OCI-LY1 (cell line): Measurements from ENCODE around the gene TSPAN4.

Source experiments
- H2AFZ ChIP-seq: fragments of 200-600 bp; sonication (generic), shearing (Covaris generic); 2 replicates; pipeline ENCODE4 v1.6.0; 2014; ENCODE audit warnings: antibody characterized with exemption, mild to moderate bottlenecking, low read length
- H3F3A ChIP-seq: fragments of 200-600 bp; sonication (generic), shearing (Covaris generic); 2 replicates; pipeline ENCODE4 v1.6.0; 2014; ENCODE audit warnings: mild to moderate bottlenecking, antibody characterized with exemption, low read length, moderate library complexity; ENCODE audit not compliant: insufficient read depth
- H3K27ac ChIP-seq: fragments of 200-600 bp; sonication (generic); 2 replicates; pipeline ENCODE4 v1.5.1; 2014; ENCODE audit warnings: low read length, mixed run types, mild to moderate bottlenecking, low read depth; ENCODE audit not compliant: poor library complexity, severe bottlenecking
- H3K27me3 ChIP-seq: fragments of 200-600 bp; sonication (generic); 2 replicates; pipeline ENCODE4 v1.6.0; 2014; ENCODE audit warnings: antibody characterized with exemption, mild to moderate bottlenecking, low read length, moderate library complexity; ENCODE audit not compliant: insufficient read depth
- H3K36me3 ChIP-seq: fragments of 200-600 bp; sonication (generic); 2 replicates; pipeline ENCODE4 v1.6.1; 2014; ENCODE audit warnings: mild to moderate bottlenecking, antibody characterized with exemption, low read length, moderate library complexity, mixed read lengths; ENCODE audit not compliant: insufficient read depth
- H3K4me1 ChIP-seq: fragments of 200-600 bp; sonication (generic); 2 replicates; pipeline ENCODE4 v1.5.1; 2014; ENCODE audit warnings: mild to moderate bottlenecking, low read length, moderate library complexity; ENCODE audit not compliant: insufficient read depth, severe bottlenecking
- H3K4me2 ChIP-seq: fragments of 200-600 bp; sonication (generic), shearing (Covaris generic); 2 replicates; pipeline ENCODE4 v1.6.1; 2014; ENCODE audit warnings: low read length
- H3K4me3 ChIP-seq: fragments of 200-600 bp; sonication (generic); 2 replicates; pipeline ENCODE4 v1.5.1; 2014; ENCODE audit warnings: low read length, low read depth, mild to moderate bottlenecking, mixed read lengths; ENCODE audit not compliant: poor library complexity, severe bottlenecking
- H3K79me2 ChIP-seq: fragments of 200-600 bp; shearing (Covaris generic); 2 replicates; pipeline ENCODE4 v1.6.1; 2016; ENCODE audit warnings: mixed run types, low read length, mixed read lengths; ENCODE audit not compliant: insufficient read depth
- H3K9ac ChIP-seq: fragments of 200-600 bp; sonication (generic), shearing (Covaris generic); 2 replicates; pipeline ENCODE4 v1.6.1; 2014; ENCODE audit warnings: mild to moderate bottlenecking, low read length, mixed read lengths
- H3K9me2 ChIP-seq: fragments of 200-600 bp; sonication (generic), shearing (Covaris generic); 2 replicates; pipeline ENCODE4 v1.6.1; 2014; ENCODE audit warnings: low read depth, mild to moderate bottlenecking, low read length, mixed read lengths
- H3K9me3 ChIP-seq: fragments of 200-600 bp; shearing (Covaris generic); 2 replicates; pipeline ENCODE4 v1.6.1; 2014; ENCODE audit warnings: low read length, mixed read lengths
- H4K20me1 ChIP-seq: fragments of 200-600 bp; sonication (generic), shearing (Covaris generic); 2 replicates; pipeline ENCODE4 v1.6.0; 2016; ENCODE audit warnings: mild to moderate bottlenecking, low read length; ENCODE audit not compliant: insufficient read depth
- CTCF ChIP-seq: fragments of 200-600 bp; sonication (generic), shearing (Covaris generic); IDR thresholded peaks from 2 replicates; pipeline ENCODE4 v1.5.1; 2017; ENCODE audit warnings: mild to moderate bottlenecking, antibody characterized with exemption, low read length, moderate library complexity, mixed read lengths
- EZH2 ChIP-seq: fragments of 200-600 bp; sonication (generic), shearing (Covaris generic); IDR thresholded peaks from 2 replicates; pipeline ENCODE4 v1.8.0; 2017; ENCODE audit warnings: borderline replicate concordance, mixed run types, mild to moderate bottlenecking, antibody characterized with exemption, low read length, moderate library complexity, mixed read lengths

Gene TSPAN4

DNA sequence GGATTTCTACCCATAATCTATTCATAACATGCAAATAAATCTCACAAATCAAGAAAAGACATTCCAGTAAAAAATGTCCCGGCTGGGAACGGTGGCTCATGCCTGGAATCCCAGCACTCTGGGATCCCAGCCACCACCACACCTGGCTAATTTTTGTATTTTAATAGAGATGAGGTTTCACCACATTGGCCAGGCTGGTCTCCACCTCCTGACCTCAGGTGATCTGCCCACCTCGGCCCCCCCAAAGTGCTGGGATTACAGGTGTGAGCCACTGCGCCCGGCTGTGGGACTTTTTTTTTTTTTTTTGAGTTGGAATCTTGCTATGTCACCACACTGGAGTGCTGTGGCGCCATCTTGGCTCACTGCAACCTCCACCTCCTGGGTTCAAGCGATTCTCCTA is 63.3 kb downstream of the TSPAN4 start:
- Histone ChIP-seq H3K79me2 (0 out of 2 replicates have a peak, but pooled peaks cover 7% of the 10 kb centered on the region), H3K4me3 (no peak overlapping the region), H2AFZ (no peak overlapping the region), H3K9me2 (no peaks in the 10 kb centered on the region), H3F3A (no peaks in the 10 kb centered on the region), H3K9me3 (no peaks in the 10 kb centered on the region), H3K27me3 (no peaks in the 10 kb centered on the region), H3K4me2 (no peak overlapping the region), H3K27ac (no peak overlapping the region), H3K4me1 (peaks cover 16% of the 10 kb centered on the region), H4K20me1 (no peaks in the 10 kb centered on the region), H3K36me3 (peaks cover 39% of the 10 kb centered on the region), H3K9ac (no peak overlapping the region)
- TF ChIP-seq CTCF (no peak), EZH2 (no peak)

- peaks cover 22% of the 10 kb centered on the region for H3K4me1 ChIP-seq
Measured at GRCh38 chr11:907668-908067, 65.0 kb downstream of the TSPAN4 start.

DNA sequence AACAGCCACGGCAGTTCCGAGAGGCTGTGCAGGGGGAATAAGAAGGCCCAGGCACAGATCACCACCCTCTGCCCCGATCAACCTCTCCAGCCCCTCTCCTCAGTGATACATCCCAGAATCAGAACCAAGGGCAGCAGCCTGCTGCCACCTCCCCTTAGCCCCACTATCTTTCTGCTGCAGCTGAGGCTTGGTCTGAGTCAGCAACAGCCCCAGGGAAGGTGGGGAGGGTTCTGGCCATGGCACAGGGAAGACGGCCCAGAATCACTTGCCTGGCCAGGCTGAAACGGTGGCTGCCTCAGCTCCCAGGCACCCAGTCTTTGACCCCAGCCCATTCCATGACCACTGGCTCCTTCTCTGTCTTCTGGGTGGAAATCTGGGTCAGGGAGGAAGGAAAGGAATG is 65.6 kb downstream of the TSPAN4 start:
- H3K27me3 ChIP-seq: no peaks in the 10 kb centered on the region; the same call in 1 of the 2 replicates
- H3K36me3 ChIP-seq: peaks cover 16% of the 10 kb centered on the region
- H2AFZ ChIP-seq: no peak overlapping the region
- H4K20me1 ChIP-seq: no peaks in the 10 kb centered on the region
- H3K4me3 ChIP-seq: no peak overlapping the region
- no peak for TF ChIP-seq EZH2
- TF ChIP-seq CTCF: no peak
- no peak overlapping the region for H3K27ac ChIP-seq
- no peak overlapping the region for H3K9ac ChIP-seq
- H3K4me1 ChIP-seq: peaks cover 22% of the 10 kb centered on the region
- H3F3A ChIP-seq: no peaks in the 10 kb centered on the region
- H3K9me2 ChIP-seq: no peaks in the 10 kb centered on the region
- H3K79me2 ChIP-seq: 0 out of 2 replicates have a peak, but pooled peaks cover 7% of the 10 kb centered on the region
- no peak overlapping the region for H3K4me2 ChIP-seq
- H3K9me3 ChIP-seq: no peaks in the 10 kb centered on the region

More at GRCh38 chr11:907668-908067, 65.0 kb downstream of the TSPAN4 start:
- H3K79me2 ChIP-seq: 0 out of 2 replicates have a peak, but pooled peaks cover 7% of the 10 kb centered on the region
- peaks cover 22% of the 10 kb centered on the region for H3K36me3 ChIP-seq
- H3K9me3 ChIP-seq: no peaks in the 10 kb centered on the region
- H2AFZ ChIP-seq: no peak overlapping the region
- no peaks in the 10 kb centered on the region for H4K20me1 ChIP-seq
- no peak overlapping the region for H3K9ac ChIP-seq
- H3K27ac ChIP-seq: peak overlapping the region; percentile 13
- TF ChIP-seq EZH2 (no peak), CTCF (no peak)
- no peak overlapping the region for H3K4me3 ChIP-seq
- no peaks in the 10 kb centered on the region; the same call in 1 of the 2 replicates for H3K27me3 ChIP-seq
- no peak overlapping the region for H3K4me2 ChIP-seq
- no peaks in the 10 kb centered on the region for H3F3A ChIP-seq
- H3K9me2 ChIP-seq: no peaks in the 10 kb centered on the region
